SK-N-SH (cell line): ENCODE data around the gene AFF3.

Experiments
- CHD2 ChIP-seq: fragments of 150-350 bp; IDR thresholded peaks from 2 replicates; pipeline ENCODE4 v1.6.1; 2018; ENCODE audit warnings: low read length; ENCODE audit not compliant: partially characterized antibody
- FOXM1 ChIP-seq: IDR thresholded peaks from 2 replicates; pipeline ENCODE4 v1.4.0; 2012; ENCODE audit warnings: low read depth, mild to moderate bottlenecking
- JUND ChIP-seq: IDR thresholded peaks from 2 replicates; pipeline ENCODE4 v1.4.0; 2012
- MAX ChIP-seq: IDR thresholded peaks from 2 replicates; pipeline ENCODE4 v1.4.0; 2012; ENCODE audit warnings: low read depth
- NFIC ChIP-seq: IDR thresholded peaks from 2 replicates; pipeline ENCODE4 v1.4.0; 2012; ENCODE audit warnings: borderline replicate concordance
- RCOR1 ChIP-seq: fragments of 150-350 bp; IDR thresholded peaks from 2 replicates; pipeline ENCODE4 v1.6.1; 2017; ENCODE audit warnings: antibody characterized with exemption, low read length

- TF ChIP-seq CHD2 (no peak), FOXM1 (no peak), NFIC (no peak), JUND (no peak), MAX (no peak), RCOR1 (no peak)
Measured at GRCh38 chr2:100012561-100012960, 129.8 kb downstream of the AFF3 start.
